Neural crest cell (in vitro differentiated cells): Measurements from ENCODE around the gene AXIN1. TPM values are rescaled to one million over a fixed set of nuclear protein-coding genes. Genes with fewer than 3 reads are reported as not detected.

ENCODE experiments used
- DNase-seq: peaks from one replicate; pipeline ENCODE4 v3.0.0; 2021; ENCODE audit warnings: low read depth, mixed read lengths, low spot score
- H3K27ac Mint-ChIP-seq: one replicate; pipeline ENCODE4 v1.8.0; 2021; ENCODE audit warnings: mild to moderate bottlenecking, mixed read lengths; ENCODE audit not compliant: unreplicated experiment
- H3K27me3 Mint-ChIP-seq: 2 replicates; pipeline ENCODE4 v1.8.0; 2021; ENCODE audit warnings: low read depth, mild to moderate bottlenecking, mixed read lengths
- H3K36me3 Mint-ChIP-seq: 2 replicates; pipeline ENCODE4 v1.8.0; 2021; ENCODE audit warnings: low read depth, mild to moderate bottlenecking, mixed read lengths
- H3K4me1 Mint-ChIP-seq: 2 replicates; pipeline ENCODE4 v1.8.0; 2021; ENCODE audit warnings: mixed read lengths
- H3K4me3 Mint-ChIP-seq: one replicate; pipeline ENCODE4 v1.8.0; 2021; ENCODE audit warnings: mild to moderate bottlenecking, mixed read lengths
- H3K9me3 Mint-ChIP-seq: 2 replicates; pipeline ENCODE4 v1.8.0; 2021; ENCODE audit warnings: mixed read lengths
- CTCF ChIP-seq: fragments of 200-600 bp; sonication (generic); conservative IDR thresholded peaks from 2 replicates; pipeline ENCODE4 v1.5.0; 2021; ENCODE audit warnings: antibody characterized with exemption, mild to moderate bottlenecking
- total RNA-seq: library from RNA; stranded (reverse); gene quantifications from 2 replicates; pipeline ENCODE4 v1.2.1, GENCODE V29; 2021

Gene AXIN1
- total RNA-seq, 1 donor from 2014 or later, result 38.2 TPM

- Mint-ChIP-seq H3K4me3 (no peak overlapping the region), H3K36me3 (peaks cover 5% of the 10 kb centered on the region), H3K4me1 (no peaks in the 10 kb centered on the region), H3K27ac (no peak overlapping the region), H3K27me3 (no peaks in the 10 kb centered on the region), H3K9me3 (no peaks in the 10 kb centered on the region)
- TF ChIP-seq CTCF, result no peak
- DNase-seq, result no peak
These were observed 44.7 kb downstream of the AXIN1 start for GRCh38 chr16:307691-308312.

DNA sequence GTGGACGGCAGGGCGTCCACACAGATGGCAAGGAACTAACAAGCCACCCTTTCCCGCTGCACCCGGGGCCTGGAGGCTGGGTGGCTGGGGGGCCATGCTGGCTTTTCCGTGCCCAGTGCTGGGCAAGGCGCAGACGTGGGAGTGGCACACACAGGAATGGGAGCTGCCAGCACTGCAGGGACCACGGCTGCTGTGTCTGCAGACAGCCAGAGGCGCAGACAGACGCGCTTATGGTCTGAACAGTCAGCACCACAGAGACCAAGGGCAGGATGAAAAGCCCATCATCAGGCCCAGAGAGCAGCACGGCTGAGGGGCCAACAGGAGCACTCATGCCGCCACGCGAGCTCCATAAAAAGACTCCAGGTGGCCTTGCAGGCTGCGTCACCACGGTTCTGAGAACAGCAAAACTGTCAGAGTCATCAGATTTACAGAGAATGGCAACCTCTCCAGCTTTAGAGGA is 45.6 kb downstream of the AXIN1 start:
- Mint-ChIP-seq H3K27me3 (no peaks in the 10 kb centered on the region), H3K36me3 (peaks cover 5% of the 10 kb centered on the region), H3K9me3 (no peaks in the 10 kb centered on the region), H3K4me1 (no peaks in the 10 kb centered on the region), H3K4me3 (no peak overlapping the region), H3K27ac (no peak overlapping the region)
- no peak for DNase-seq
- TF ChIP-seq CTCF, result no peak

DNA sequence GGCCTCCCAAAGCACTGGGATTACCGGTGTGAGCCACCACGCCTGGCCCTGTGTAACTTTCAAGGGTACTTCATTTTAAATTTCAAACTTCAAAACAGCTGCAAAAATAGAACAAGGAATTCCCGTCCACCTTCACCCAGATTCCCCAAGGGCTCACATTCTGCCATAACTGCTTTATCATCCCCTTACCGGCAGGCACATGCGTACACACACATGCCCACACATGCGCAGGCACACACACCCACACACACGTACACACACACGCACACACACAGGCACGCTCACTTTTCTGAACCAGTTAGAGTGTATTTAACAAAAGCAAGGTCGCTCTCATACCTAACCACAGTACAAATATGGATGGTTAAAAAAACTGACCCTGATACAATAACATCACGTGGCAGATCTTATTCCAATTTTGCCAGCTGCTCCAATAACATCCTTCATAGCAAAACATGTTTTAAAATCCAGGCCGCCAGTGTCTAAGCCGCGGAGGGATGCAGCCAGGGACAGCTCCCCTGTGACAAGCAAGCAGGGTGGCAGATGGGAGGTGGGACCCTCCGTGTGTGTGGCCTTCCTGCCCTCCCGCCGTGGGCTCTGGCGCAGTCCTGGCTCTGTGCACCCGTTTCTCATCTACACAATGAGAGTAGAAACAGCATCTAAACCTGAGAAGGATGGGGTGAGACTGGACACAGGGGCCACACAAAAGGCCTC is 46.5 kb downstream of the AXIN1 start:
- Mint-ChIP-seq H3K27ac (peak overlapping the region; percentile 88), H3K27me3 (no peaks in the 10 kb centered on the region), H3K4me3 (no peak overlapping the region), H3K4me1 (no peaks in the 10 kb centered on the region), H3K36me3 (peaks cover 5% of the 10 kb centered on the region), H3K9me3 (no peaks in the 10 kb centered on the region)
- DNase-seq, result no peak
- TF ChIP-seq CTCF, result no peak

GRCh38 chr16:303760-304505 is 48.6 kb downstream of the AXIN1 start:
- Mint-ChIP-seq H3K27me3 (no peaks in the 10 kb centered on the region), H3K4me1 (no peaks in the 10 kb centered on the region), H3K4me3 (no peak overlapping the region), H3K36me3 (peaks cover 5% of the 10 kb centered on the region), H3K9me3 (no peaks in the 10 kb centered on the region), H3K27ac (peak overlapping the region; percentile 62)
- peak; percentile 16 for TF ChIP-seq CTCF
- DNase-seq, result no peak

DNA sequence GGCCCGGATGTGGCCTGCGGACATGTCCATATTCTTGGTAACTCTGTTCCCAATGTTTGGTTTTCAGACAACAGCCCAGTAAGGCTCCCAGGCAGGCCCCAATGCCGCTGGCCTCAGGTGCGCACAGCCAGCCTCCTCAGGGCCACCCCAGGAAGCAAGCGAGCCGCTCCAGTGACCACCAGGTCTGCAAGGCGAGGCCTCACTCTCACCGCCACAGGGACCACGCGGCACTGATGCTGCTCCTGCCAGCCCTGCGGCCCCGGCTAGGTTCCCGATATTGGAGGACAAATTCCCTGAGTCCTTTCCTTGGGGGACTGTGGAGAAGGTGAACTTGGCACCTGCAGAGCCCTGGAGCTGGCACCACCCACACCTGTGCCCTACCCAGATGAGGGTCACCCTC is 50.6 kb downstream of the AXIN1 start:
- Mint-ChIP-seq H3K27me3 (no peaks in the 10 kb centered on the region), H3K9me3 (no peaks in the 10 kb centered on the region), H3K36me3 (peaks cover 5% of the 10 kb centered on the region), H3K27ac (no peak overlapping the region), H3K4me3 (no peak overlapping the region), H3K4me1 (no peaks in the 10 kb centered on the region)
- no peak for DNase-seq
- TF ChIP-seq CTCF, result no peak
